Activated CD4-positive, alpha-beta T cell treated with anti-CD3 and anti-CD28 coated beads for 36 hours (primary cell): Measurements from ENCODE around the gene SLIT1. TPM values are rescaled to one million over a fixed set of nuclear protein-coding genes. Genes with fewer than 3 reads are reported as not detected.

Experiments
- ATAC-seq: fragments of 200-7000 bp; cut with Tn5 transposase; one replicate; pipeline ENCODE4 v1.10.0; 2021; ENCODE audit warnings: mild to moderate bottlenecking, moderate library complexity
- CTCF ChIA-PET: fragments of 350-600 bp; sonication (Branson Sonifier 250); formaldehyde crosslinking; loops from one replicate; lab custom pipeline; 2021; ENCODE audit warnings: antibody characterized with exemption; lab: Charles Lee
- POLR2A ChIA-PET: fragments of 350-600 bp; sonication (Branson Sonifier 250); formaldehyde crosslinking; loops from one replicate; lab custom pipeline; 2021; ENCODE audit warnings: antibody characterized with exemption, inconsistent platforms; lab: Charles Lee
- DNase-seq: peaks from one replicate; pipeline ENCODE4 v3.0.0-alpha.2; 2020
- H3K27ac Mint-ChIP-seq: one replicate; pipeline ENCODE4 v1.8.0; 2021; ENCODE audit warnings: mixed read lengths
- H3K27me3 Mint-ChIP-seq: one replicate; pipeline ENCODE4 v1.8.0; 2021; ENCODE audit warnings: mixed read lengths
- H3K36me3 Mint-ChIP-seq: one replicate; pipeline ENCODE4 v1.8.0; 2021; ENCODE audit warnings: low read depth, mixed read lengths
- H3K4me1 Mint-ChIP-seq: one replicate; pipeline ENCODE4 v1.8.0; 2021; ENCODE audit warnings: mixed read lengths
- H3K4me3 Mint-ChIP-seq: one replicate; pipeline ENCODE4 v1.8.0; 2021; ENCODE audit warnings: mild to moderate bottlenecking, moderate library complexity, mixed read lengths
- H3K9me3 Mint-ChIP-seq: one replicate; pipeline ENCODE4 v1.8.0; 2021; ENCODE audit warnings: low read depth, mixed read lengths
- intact Hi-C, 2 experiments: fragments of 100-400 bp; cut with DNase I in 1 of 2; cut with micrococcal nuclease in 1 of 2; formaldehyde crosslinking; loops; one replicate each; pipeline versions ENCODE4 v1.14.2 to v1.15.1; 2022 to 2024; cut with DNase I, micrococcal nuclease
- total RNA-seq, 2 experiments: library from RNA; stranded (reverse); gene quantifications; one replicate each; pipeline ENCODE4 v1.2.3, GENCODE V29; 2021

SLIT1 gene
- total RNA-seq, 2 experiments from 2014 or later = 0.94 to 1.4 TPM

GRCh38 chr10:97173036-97173435 is 12.7 kb downstream of the SLIT1 start:
- CTCF ChIA-PET = interaction anchor here (0.9 to 1.6 kb wide), 3 partner anchors 24 to 135 kb away, joined by 3 to 4 read pairs (median 4); no protein-coding TSS in a partner anchor
- no peak for DNase-seq
- Mint-ChIP-seq H3K36me3 (no peaks in the 10 kb centered on the region), H3K4me1 (no peaks in the 10 kb centered on the region), H3K27me3 (peaks cover 5% of the 10 kb centered on the region), H3K27ac (no peak overlapping the region), H3K4me3 (no peak overlapping the region), H3K9me3 (no peaks in the 10 kb centered on the region)
- ATAC-seq = no peak
- POLR2A ChIA-PET = no interaction called here
- intact Hi-C loops = no loop called here

GRCh38 chr10:97171001-97171400 is 14.8 kb downstream of the SLIT1 start:
- peaks cover 5% of the 10 kb centered on the region for H3K27me3 Mint-ChIP-seq
- ChIA-PET CTCF (interaction anchor here (1.3 kb wide), 1 partner anchor 121 kb away, joined by 3 read pairs; no protein-coding TSS in a partner anchor), POLR2A (interaction anchor here (0.6 kb wide), 1 partner anchor 722 kb away, joined by 7 read pairs; no protein-coding TSS in a partner anchor)
- H3K27ac Mint-ChIP-seq = no peak overlapping the region
- no peak for DNase-seq
- H3K36me3 Mint-ChIP-seq = no peaks in the 10 kb centered on the region
- no peaks in the 10 kb centered on the region for H3K9me3 Mint-ChIP-seq
- ATAC-seq = no peak
- no peaks in the 10 kb centered on the region for H3K4me1 Mint-ChIP-seq
- intact Hi-C loops = no loop called here
- H3K4me3 Mint-ChIP-seq = no peak overlapping the region

GRCh38 chr10:97169911-97170693 is 15.7 kb downstream of the SLIT1 start:
- Mint-ChIP-seq H3K9me3 (no peaks in the 10 kb centered on the region), H3K4me1 (no peaks in the 10 kb centered on the region), H3K27ac (no peak overlapping the region), H3K36me3 (no peaks in the 10 kb centered on the region), H3K4me3 (no peak overlapping the region), H3K27me3 (peaks cover 5% of the 10 kb centered on the region)
- CTCF ChIA-PET = interaction anchor here (1.3 kb wide), 1 partner anchor 120 kb away, joined by 3 read pairs; no protein-coding TSS in a partner anchor
- no peak for DNase-seq
- POLR2A ChIA-PET = no interaction called here
- intact Hi-C loops = no loop called here
- no peak for ATAC-seq

DNA sequence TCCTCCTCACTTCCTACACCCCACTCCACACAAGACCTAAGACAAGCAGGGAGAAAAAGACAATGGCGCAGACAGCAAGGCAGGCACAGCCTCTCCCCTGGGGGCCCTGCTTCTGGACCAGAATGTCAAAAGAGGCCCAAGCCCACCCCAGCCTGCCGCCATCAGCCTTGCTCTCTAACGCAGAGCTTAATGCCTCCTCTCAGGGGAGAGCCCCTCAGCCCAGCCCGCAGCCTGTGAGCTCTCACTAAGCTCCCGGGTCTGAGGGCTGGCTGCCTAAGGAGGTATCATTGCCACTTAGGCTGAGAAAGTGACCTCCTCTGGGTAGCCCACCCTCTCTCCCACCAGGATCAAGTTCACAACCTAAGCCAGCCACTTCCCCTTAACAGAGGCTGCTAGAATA is 16.7 kb downstream of the SLIT1 start:
- no peaks in the 10 kb centered on the region for H3K36me3 Mint-ChIP-seq

GRCh38 chr10:97168645-97169044 is 17.1 kb downstream of the SLIT1 start:
- no peak overlapping the region for H3K27ac Mint-ChIP-seq
- ChIA-PET POLR2A (no interaction called here), CTCF (no interaction called here)
- no peaks in the 10 kb centered on the region for H3K4me1 Mint-ChIP-seq
- H3K4me3 Mint-ChIP-seq = no peak overlapping the region
- H3K9me3 Mint-ChIP-seq = no peaks in the 10 kb centered on the region
- intact Hi-C loops = no loop called here
- no peaks in the 10 kb centered on the region for H3K36me3 Mint-ChIP-seq
- peaks cover 5% of the 10 kb centered on the region for H3K27me3 Mint-ChIP-seq
- DNase-seq = no peak
- no peak for ATAC-seq

More for the DNA sequence above, 16.7 kb downstream of the SLIT1 start:
- ChIA-PET CTCF (no interaction called here), POLR2A (no interaction called here)
- peaks cover 5% of the 10 kb centered on the region for H3K27me3 Mint-ChIP-seq
- no peak overlapping the region for H3K27ac Mint-ChIP-seq
- intact Hi-C loops = no loop called here
- ATAC-seq (no peak), DNase-seq (no peak)
- no peaks in the 10 kb centered on the region for H3K4me1 Mint-ChIP-seq
- no peak overlapping the region for H3K4me3 Mint-ChIP-seq
- no peaks in the 10 kb centered on the region for H3K9me3 Mint-ChIP-seq

GRCh38 chr10:97165499-97165898 is 20.3 kb downstream of the SLIT1 start:
- Mint-ChIP-seq H3K4me1 (no peaks in the 10 kb centered on the region), H3K4me3 (no peak overlapping the region), H3K9me3 (no peaks in the 10 kb centered on the region), H3K27me3 (no peaks in the 10 kb centered on the region), H3K27ac (no peak overlapping the region), H3K36me3 (no peaks in the 10 kb centered on the region)
- ATAC-seq (no peak), DNase-seq (no peak)
- POLR2A ChIA-PET = no interaction called here
- intact Hi-C loops = no loop called here
- CTCF ChIA-PET = interaction anchor here (0.8 to 0.9 kb wide), 2 partner anchors 11 to 92 kb away, joined by 3 read pairs; no protein-coding TSS in a partner anchor

DNA sequence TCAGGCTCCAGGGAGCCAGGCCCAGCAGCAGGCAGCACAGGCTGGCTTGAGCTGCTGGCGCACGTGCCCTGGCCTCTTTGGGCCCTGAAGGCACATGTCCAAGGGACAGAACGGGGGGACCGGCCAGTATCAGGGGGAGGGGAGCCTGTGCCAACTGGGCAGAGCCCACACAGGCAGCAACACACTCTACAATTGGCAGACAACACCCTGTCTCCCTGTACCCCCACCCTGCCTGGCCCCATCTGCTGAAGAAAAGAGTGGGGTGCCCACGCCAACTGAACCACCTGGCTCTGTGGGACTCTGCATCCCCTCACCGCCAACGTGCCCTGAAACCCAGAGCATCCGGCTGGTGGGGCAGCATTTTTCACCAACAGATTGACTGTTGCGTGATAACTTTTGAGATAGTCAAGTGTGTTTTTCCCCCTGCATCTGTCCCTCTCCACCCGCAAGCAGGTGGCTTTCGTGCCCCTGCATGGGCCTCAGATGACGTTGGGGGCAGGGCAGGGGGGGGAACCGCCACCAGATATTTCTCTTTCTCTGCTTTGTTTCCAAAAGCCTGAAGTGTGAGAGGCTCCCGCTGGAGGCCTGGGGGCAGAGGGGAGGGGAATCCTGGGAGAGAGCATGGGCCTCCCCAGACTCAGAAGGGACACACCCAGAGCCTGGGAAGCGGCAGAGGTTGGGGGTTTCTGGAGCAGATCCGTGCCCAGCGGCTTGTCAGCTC is 21.8 kb downstream of the SLIT1 start:
- POLR2A ChIA-PET = no interaction called here
- no peak for DNase-seq

DNA sequence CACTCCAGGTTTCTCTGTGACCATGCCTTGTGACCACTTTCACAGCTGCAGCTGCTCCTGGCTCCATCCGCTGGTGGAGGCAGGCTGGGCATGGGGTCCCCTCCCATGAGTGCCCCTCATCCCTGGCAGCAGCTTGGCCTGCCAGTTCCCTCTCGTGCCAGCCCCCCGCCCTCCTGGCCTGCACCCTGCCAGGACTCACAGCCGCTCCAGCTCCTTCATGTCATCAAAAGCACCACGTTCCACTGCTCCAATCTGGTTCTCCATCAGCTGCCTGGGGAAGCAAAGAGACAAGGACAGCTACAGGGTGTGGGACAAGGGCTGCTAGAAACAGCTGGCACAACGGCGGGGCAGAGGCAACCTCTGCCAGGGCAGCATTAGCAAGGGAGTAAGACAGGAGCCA is 22.6 kb downstream of the SLIT1 start:
- Mint-ChIP-seq H3K4me1 (no peaks in the 10 kb centered on the region), H3K27ac (no peak overlapping the region), H3K27me3 (no peaks in the 10 kb centered on the region), H3K36me3 (no peaks in the 10 kb centered on the region), H3K9me3 (no peaks in the 10 kb centered on the region), H3K4me3 (no peak overlapping the region)
- intact Hi-C loops = no loop called here
- ChIA-PET POLR2A (no interaction called here), CTCF (interaction anchor here (1.5 kb wide), 1 partner anchor 47 kb away, joined by 6 read pairs; no protein-coding TSS in a partner anchor)
- ATAC-seq (no peak), DNase-seq (no peak)

More for the DNA sequence above, 21.8 kb downstream of the SLIT1 start:
- Mint-ChIP-seq H3K4me3 (no peak overlapping the region), H3K9me3 (no peaks in the 10 kb centered on the region), H3K4me1 (no peaks in the 10 kb centered on the region), H3K36me3 (no peaks in the 10 kb centered on the region), H3K27ac (no peak overlapping the region), H3K27me3 (no peaks in the 10 kb centered on the region)
- CTCF ChIA-PET = interaction anchor here (0.6 to 1.5 kb wide), 2 partner anchors 47 to 61 kb away, joined by 3 to 6 read pairs; no protein-coding TSS in a partner anchor
- ATAC-seq = no peak
- intact Hi-C loops = no loop called here

DNA sequence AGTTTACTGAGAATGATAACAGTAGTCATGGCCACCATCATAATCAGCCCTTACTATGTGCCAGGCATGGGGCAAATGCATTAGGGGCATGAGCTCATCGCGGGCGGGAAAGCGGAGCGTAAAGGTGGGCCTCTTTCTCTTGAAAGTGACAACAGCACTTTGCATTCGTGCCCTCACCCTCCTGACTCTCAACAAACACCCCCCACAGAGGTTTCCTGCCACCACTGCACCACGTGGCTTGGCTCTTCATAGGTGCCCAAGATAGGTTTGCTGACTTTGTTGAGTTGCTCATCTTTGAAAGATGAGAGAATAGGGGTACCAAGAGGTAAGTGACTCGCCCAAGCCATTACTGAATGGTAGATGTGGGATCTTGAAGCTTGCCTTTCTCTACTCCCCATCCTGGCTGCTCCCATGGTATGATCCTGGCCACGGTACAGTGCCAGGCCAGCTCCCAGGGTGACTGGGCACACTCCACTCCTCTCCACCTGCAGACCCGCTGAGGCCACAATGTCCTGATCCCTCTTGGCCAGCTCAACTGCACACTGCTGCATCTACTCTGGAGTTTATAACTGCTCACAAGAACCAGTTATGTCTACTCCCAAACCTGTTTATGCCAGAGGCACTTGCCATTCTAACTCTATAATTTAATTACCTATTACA is 26.0 kb downstream of the SLIT1 start:
- H3K9me3 Mint-ChIP-seq = no peaks in the 10 kb centered on the region
- CTCF ChIA-PET = interaction anchor here (0.6 kb wide), 1 partner anchor 1315 kb away, joined by 3 read pairs; no protein-coding TSS in a partner anchor
- H3K4me1 Mint-ChIP-seq = no peaks in the 10 kb centered on the region
- H3K27ac Mint-ChIP-seq = no peak overlapping the region
- H3K27me3 Mint-ChIP-seq = no peaks in the 10 kb centered on the region
- no peak for ATAC-seq
- H3K4me3 Mint-ChIP-seq = no peak overlapping the region
- POLR2A ChIA-PET = no interaction called here
- intact Hi-C loops = no loop called here
- no peak for DNase-seq
- H3K36me3 Mint-ChIP-seq = no peaks in the 10 kb centered on the region

- no peak overlapping the region for H3K27ac Mint-ChIP-seq
- H3K4me3 Mint-ChIP-seq = no peak overlapping the region
- CTCF ChIA-PET = interaction anchor here (0.5 to 1.2 kb wide), 3 partner anchors 35 to 89 kb away, joined by 3 to 5 read pairs (median 3); no protein-coding TSS in a partner anchor
- H3K36me3 Mint-ChIP-seq = no peaks in the 10 kb centered on the region
- DNase-seq (no peak), ATAC-seq (no peak)
- no peaks in the 10 kb centered on the region for H3K4me1 Mint-ChIP-seq
- intact Hi-C loops = no loop called here
- H3K9me3 Mint-ChIP-seq = no peaks in the 10 kb centered on the region
- no peaks in the 10 kb centered on the region for H3K27me3 Mint-ChIP-seq
- POLR2A ChIA-PET = no interaction called here
These were observed 28.1 kb downstream of the SLIT1 start for GRCh38 chr10:97157578-97158095.

DNA sequence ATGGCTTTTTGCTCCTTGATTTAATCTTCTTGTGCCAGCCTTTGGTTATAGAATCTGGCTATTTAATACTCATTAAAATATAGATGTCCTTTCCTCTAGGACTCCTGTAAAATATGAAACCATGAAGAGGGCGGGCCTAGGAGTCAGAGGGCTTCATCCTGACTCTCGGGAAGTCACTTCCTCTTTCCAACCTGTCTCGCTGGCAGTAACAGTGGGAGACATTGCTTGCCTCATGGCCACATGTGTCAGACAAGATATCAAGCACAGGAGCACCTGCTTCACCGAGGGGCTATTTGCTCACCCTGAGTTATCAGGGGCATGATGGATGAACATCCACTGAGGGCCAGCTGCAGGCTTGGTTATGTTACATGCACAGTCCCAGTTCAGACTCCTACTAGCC is 31.0 kb downstream of the SLIT1 start:
- Mint-ChIP-seq H3K27ac (no peak overlapping the region), H3K27me3 (no peaks in the 10 kb centered on the region), H3K4me3 (no peak overlapping the region), H3K9me3 (no peaks in the 10 kb centered on the region), H3K36me3 (no peaks in the 10 kb centered on the region), H3K4me1 (no peaks in the 10 kb centered on the region)
- POLR2A ChIA-PET = no interaction called here
- no peak for ATAC-seq
- no peak for DNase-seq
- intact Hi-C loops = no loop called here
- CTCF ChIA-PET = interaction anchor here (2.5 kb wide), 1 partner anchor 56 kb away, joined by 7 read pairs; no protein-coding TSS in a partner anchor
